GM10248 (cell line): ENCODE data around the gene MON2.
"Not testable (repeated sequence)": the region's sequence is repeated elsewhere in the genome, so short reads cannot be mapped to it uniquely, and the experiment has no call there.

Experiments used
- CTCF ChIA-PET: fragments of 300-600 bp; sonication (Branson Sonifier 250); formaldehyde crosslinking; extraction: SDS; loops from one replicate; lab custom pipeline; 2021; ENCODE audit warnings: antibody characterized with exemption; lab: Yijun Ruan, JAX
- POLR2A ChIA-PET: fragments of 350-650 bp; sonication (Branson Sonifier 250); formaldehyde crosslinking; extraction: SDS; loops from one replicate; lab custom pipeline; 2020; ENCODE audit warnings: antibody characterized with exemption; lab: Yijun Ruan, JAX
- DNase-seq: peaks from one replicate; pipeline ENCODE4 v3.0.0; 2012; ENCODE audit errors: extremely low spot score
- CTCF ChIP-seq: IDR thresholded peaks from 2 replicates; pipeline ENCODE4 v1.5.1; 2012; ENCODE audit warnings: mild to moderate bottlenecking, low read depth; ENCODE audit errors: extremely low read depth, missing control alignments, control extremely low read depth

The MON2 gene

GRCh38 chr12:62540354-62540753 is 73.7 kb downstream of the MON2 start:
- DNase-seq: no peak
- CTCF ChIA-PET: no interaction called here
- TF ChIP-seq CTCF: no peak
- POLR2A ChIA-PET: no interaction called here

GRCh38 chr12:62542814-62543213 is 76.2 kb downstream of the MON2 start:
- DNase-seq: no peak
- POLR2A ChIA-PET: no interaction called here
- no peak for TF ChIP-seq CTCF
- CTCF ChIA-PET: interaction anchor here (1.3 to 1.5 kb wide), 3 partner anchors 16 to 39 kb away, joined by 4 to 5 read pairs (median 4); no protein-coding TSS in a partner anchor

GRCh38 chr12:62543324-62543723 is 76.7 kb downstream of the MON2 start:
- DNase-seq: no peak
- CTCF ChIA-PET: interaction anchor here (1.3 to 1.5 kb wide), 3 partner anchors 17 to 38 kb away, joined by 4 to 5 read pairs (median 4); no protein-coding TSS in a partner anchor
- no peak for TF ChIP-seq CTCF
- POLR2A ChIA-PET: no interaction called here

GRCh38 chr12:62543741-62544140 is 77.1 kb downstream of the MON2 start:
- TF ChIP-seq CTCF: no peak
- POLR2A ChIA-PET: no interaction called here
- DNase-seq: no peak
- CTCF ChIA-PET: interaction anchor here (0.9 to 1.5 kb wide), 5 partner anchors 16 to 251 kb away, joined by 3 to 5 read pairs (median 4); no protein-coding TSS in a partner anchor

- no peak for DNase-seq
- ChIA-PET CTCF (no interaction called here), POLR2A (no interaction called here)
- no peak for TF ChIP-seq CTCF
Observed at GRCh38 chr12:62552906-62553556, 86.4 kb downstream of the MON2 start.

- POLR2A ChIA-PET: not testable (repeated sequence)
- CTCF ChIA-PET: interaction anchor here (1.1 to 1.7 kb wide), 3 partner anchors 16 to 239 kb away, joined by 3 to 4 read pairs (median 4); no protein-coding TSS in a partner anchor
Observed at GRCh38 chr12:62559366-62559765, 92.7 kb downstream of the MON2 start.

GRCh38 chr12:62562846-62563245 is 96.2 kb downstream of the MON2 start:
- no peak for DNase-seq
- no peak for TF ChIP-seq CTCF

More at GRCh38 chr12:62559366-62559765, 92.7 kb downstream of the MON2 start:
- not testable (repeated sequence) for DNase-seq

More at GRCh38 chr12:62562846-62563245, 96.2 kb downstream of the MON2 start:
- ChIA-PET POLR2A (no interaction called here), CTCF (interaction anchor here (1.3 kb wide), 1 partner anchor 12 kb away, joined by 4 read pairs; no protein-coding TSS in a partner anchor)
